SKM-1 (cell line): ENCODE results near the gene IGF2.

Experiments
- DNase-seq: peaks from one replicate; lab custom pipeline; 2025; ENCODE audit not compliant: unreplicated experiment; lab: John Stamatoyannopoulos, UW

IGF2 gene

GRCh38 chr11:2169626-2170570, 30.7 kb upstream of the IGF2 start:
- no peak for DNase-seq

- no peak for DNase-seq
Measured at GRCh38 chr11:2169005-2169378, 29.8 kb upstream of the IGF2 start.

GRCh38 chr11:2168286-2169004, 29.3 kb upstream of the IGF2 start:
- DNase-seq, result no peak

GRCh38 chr11:2167141-2168045, 28.2 kb upstream of the IGF2 start:
- no peak for DNase-seq

- DNase-seq, result peak; percentile 2
Measured at GRCh38 chr11:2166091-2166851, 27.1 kb upstream of the IGF2 start.

DNA sequence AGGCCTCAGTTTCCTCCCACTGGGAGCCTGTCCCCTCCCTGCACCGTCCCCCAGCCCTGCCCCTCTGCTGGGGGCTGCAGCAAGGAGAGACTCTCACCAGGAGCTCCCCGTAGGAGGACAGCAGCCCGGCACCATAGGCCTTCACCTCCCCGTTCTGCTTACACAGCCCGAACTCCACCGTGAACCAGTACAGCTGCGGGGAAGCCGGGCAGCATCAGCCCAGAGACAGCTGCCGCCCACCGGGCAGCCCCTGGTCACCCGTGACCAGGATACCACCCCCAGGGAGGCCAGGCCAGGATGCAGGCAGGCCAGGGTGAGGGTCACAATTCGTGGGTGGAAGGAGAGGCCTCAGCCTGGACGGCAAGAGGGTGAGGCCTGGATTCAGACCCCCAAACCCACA, 26.4 kb upstream of the IGF2 start:
- no peak for DNase-seq

- no peak for DNase-seq
Measured at GRCh38 chr11:2164861-2165555, 25.8 kb upstream of the IGF2 start.

- no peak for DNase-seq
Measured at GRCh38 chr11:2164081-2164480, 24.9 kb upstream of the IGF2 start.

- DNase-seq, result no peak
Measured at GRCh38 chr11:2163428-2163978, 24.3 kb upstream of the IGF2 start.

- DNase-seq, result no peak
Measured at GRCh38 chr11:2160736-2161259, 21.6 kb upstream of the IGF2 start, which contains the start of gene INS. Gene INS (minus strand): TSS chr11:2161209. CDS start chr11:2160971, 238 bp downstream.

- no peak for DNase-seq
Measured at GRCh38 chr11:2159536-2160413, 20.6 kb upstream of the IGF2 start.

GRCh38 chr11:2158966-2159365, 19.8 kb upstream of the IGF2 start:
- no peak for DNase-seq

DNA sequence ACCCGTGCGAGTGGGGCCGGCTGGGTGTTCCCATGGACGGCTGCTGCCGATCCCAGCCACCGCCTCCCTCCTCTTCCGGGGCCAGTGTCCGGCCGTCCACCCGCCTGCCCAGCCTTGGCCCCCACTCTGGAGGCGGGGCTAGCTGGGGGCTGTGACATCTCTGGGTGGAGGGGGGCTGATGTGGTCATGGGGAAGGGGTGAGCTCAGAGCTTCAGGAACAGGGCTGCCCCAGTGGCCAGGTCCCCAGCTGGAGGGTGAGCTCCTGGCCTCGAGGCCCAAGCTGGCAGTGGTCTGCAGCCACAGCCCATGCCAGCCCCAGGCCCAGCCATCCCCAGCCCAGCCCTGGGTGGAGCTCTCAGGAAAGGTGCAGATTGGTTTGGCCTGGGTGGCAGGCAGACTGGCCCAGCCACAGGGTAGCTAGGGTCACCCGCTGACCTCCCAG, 19.1 kb upstream of the IGF2 start:
- no peak for DNase-seq

DNA sequence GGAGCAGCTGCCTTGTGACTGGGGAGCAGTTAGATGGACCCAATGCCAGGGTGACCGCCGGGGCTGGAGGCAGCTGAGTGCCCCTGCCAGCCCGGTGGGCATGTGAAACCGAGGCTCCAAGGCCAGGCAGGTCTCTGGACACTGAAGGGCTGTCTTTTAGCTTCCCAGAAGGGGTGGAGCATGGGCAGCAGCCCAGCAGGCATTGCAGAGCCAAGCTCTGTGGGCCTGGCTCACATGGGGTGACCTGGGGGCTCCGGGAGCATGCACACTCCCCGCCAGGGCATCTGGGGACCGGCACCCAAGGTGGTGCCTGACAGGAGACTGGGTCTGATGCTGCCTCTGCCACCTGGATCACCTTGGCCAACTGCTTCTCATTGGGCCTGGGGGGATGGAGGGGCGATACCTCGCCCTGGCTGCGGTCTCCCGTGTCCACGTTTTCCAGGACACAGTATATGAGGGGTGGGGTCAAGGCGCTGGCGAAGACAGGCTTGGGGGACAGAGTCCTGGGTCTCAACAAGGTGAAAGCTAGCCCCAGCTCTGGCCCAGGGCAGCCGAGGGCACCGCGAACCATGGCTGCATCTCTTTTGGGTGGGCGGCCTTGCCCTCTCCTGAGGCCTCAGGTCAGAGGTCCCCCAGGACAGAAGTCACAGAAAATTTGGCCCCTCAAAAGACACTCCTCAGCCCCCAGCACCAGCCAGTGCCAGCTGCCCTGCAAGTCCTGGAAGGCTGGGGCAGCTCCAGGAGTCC, 18.3 kb upstream of the IGF2 start:
- no peak for DNase-seq

- peak; percentile 42 for DNase-seq
Measured at GRCh38 chr11:2156416-2157182, 17.4 kb upstream of the IGF2 start.

DNA sequence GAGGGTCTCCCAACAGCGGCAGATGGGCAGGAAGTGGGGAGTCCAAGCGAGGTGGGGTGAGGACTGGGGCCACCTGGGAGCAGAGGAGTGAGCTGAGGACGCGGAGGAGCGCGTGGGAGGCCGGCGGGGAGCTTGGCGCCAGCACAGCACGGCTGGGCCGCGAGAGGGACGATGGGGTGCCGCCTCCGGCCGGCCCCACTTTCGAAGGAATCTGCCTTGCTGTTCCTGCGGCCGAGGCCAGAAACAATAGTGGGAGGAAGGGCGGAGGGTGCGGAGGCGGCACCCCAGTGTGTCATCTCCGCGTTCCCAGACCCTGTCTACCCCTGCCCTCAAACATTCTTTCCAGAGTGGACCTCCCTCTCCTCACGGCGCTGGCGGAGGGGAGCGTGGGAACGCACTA, 16.3 kb upstream of the IGF2 start:
- DNase-seq, result no peak

GRCh38 chr11:2154889-2155288, 15.7 kb upstream of the IGF2 start:
- DNase-seq, result no peak
